Inflammatory macrophage treated with lipopolysaccharide for 4 hours (primary cell): ENCODE measurements around the gene ADCY1.

Experiments
- DNase-seq: peaks from one replicate; pipeline ENCODE4 v3.0.0-alpha.2; 2020

ADCY1 gene

DNA sequence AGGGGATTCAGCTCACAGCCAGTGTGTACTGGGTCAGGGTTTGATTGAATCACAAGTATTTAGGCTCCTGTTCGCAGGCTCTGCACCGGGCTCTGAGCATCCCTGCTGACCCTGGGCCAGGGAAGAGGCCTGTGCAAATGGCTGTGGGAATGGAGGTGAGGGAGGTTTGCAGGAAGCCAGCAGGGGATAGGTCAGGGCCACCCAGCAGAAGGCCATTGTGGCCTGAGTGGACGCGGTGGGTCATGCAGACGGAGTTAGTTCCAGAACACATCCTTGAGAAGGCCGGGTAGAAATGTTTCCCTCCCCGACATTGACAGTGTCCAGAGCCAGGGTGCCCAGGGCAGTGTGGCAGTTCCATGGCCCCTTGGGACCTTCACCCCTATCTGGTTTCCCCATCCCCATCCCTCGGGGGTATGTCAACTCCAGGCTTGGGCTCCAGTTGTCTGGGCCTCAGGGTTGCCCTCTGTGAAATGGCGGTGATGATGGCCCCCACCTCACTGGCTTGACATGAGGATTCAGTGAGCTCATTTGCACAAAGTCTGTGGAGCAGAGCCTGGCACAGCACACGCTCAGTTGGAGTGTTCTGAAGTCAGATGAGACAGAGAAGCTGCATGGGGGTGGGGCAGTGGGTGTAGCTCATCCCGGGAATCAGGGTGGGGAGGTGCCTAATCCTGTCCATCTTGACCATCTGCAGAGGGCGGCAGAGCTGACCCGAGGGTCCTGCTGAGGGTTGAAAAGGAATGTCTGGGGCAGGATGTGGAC is 107.6 kb downstream of the ADCY1 start:
- DNase-seq: no peak

DNA sequence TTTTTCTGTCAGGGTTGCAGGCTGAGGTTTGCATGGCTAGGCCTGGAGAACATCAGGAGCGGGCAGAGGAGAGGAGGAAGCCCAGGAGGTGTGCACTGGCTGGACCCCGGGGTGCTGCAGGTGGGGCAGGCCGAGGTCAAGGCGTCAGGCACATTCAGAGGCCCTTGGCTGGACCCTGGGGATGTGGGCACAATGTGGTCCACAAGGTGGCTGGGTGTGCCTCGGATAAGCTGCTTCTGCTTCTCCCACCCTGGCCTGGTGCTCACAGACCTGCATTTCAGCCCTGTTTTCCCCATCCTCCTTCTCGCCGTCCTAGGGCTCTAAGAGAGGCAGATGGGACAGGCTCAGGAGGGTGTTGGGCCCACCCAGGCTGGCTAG is 108.2 kb downstream of the ADCY1 start:
- no peak for DNase-seq

DNA sequence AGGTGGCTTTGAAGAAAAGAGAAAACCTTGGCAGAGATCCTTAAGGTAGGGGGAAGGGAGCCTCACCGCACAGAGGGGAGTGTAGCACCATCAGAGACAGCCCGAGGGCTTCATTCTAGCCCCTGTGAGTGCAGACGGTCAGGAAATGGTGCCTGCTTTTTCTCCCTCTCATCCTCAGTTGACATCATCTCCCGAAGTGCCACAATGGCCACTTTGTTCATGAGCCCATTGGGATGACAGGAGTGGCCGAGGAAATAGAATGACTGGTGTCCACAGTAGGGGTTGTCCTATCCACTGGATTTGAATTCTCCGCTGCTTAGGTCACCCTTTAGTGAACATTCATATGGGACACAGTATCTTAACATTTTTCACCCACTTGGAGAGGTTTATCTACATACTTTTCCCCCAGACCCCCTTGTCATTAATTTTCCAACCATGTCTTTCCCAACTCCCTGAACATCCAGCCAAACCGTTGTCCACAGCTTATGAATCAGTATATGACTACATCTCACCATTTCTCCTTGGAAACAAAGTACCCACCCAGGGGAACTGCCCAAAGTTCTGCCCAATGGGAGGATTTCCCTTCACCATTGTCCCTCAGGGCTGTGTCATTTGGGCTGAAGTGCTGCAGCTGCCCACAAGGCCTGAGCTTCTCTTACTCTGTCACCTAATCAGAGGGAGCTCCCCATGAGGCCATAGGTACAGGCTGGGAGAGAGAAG is 108.8 kb downstream of the ADCY1 start:
- no peak for DNase-seq

DNA sequence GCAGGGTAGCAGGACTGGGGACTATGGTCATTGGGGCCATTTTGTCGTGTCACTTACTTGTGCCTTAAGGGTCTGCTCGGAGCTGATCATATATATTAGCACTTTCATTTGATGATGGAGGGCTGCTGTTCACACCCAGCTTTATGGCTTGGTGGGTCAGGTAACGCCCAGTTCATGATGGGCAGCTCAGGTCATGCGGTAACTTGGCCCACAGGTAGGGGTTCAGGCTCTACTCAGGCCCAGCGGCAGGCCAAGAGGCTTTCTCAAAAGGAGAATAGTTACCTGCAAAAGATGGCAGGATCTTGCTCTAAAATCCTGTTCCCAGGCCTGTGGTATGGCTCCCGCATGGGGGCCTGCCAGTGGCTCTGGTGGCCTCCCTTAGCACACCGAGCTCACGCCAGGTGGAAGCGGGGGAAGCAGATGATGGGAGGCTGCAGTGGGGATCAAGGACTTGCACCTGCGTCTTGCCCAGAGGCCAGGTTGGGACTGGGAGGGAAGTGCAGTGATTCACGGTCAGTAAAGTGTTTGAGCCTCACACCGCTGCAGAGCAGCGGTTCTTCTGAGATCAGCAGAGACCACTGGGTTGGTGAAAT is 109.5 kb downstream of the ADCY1 start:
- DNase-seq: no peak

DNA sequence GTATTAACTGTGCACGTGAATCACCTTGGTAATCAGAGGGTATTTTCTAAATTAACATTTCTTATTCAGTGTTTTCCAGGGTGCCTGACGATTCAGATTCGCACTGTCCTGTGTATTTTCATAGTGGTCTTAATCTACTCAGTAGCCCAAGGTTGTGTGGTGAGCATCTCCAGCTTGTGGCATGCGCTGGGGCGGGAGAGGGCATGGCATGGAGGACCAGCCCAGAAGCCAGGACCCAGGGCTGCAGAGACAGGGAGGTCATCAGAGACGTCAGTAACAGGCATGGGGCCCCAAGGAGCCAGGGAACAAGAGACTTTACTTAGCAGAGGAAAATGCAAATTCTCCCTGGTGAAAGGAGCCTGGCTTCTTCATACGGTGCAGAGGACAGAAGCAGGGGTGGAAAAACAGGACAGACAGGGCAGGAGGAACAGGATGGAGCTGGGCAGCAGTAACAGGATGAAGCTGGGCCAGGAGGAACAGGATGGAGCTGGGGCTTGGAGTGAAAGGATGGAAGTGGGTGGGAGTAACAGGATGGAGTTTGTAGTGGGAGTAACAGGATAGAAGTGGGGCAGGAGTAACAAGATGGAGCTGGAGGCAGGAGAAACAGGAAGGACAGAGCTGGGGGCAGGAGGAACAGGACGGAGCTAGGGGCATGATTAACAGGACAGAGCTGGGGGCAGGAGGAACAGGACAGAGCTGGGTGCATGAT is 110.9 kb downstream of the ADCY1 start:
- DNase-seq: no peak

DNA sequence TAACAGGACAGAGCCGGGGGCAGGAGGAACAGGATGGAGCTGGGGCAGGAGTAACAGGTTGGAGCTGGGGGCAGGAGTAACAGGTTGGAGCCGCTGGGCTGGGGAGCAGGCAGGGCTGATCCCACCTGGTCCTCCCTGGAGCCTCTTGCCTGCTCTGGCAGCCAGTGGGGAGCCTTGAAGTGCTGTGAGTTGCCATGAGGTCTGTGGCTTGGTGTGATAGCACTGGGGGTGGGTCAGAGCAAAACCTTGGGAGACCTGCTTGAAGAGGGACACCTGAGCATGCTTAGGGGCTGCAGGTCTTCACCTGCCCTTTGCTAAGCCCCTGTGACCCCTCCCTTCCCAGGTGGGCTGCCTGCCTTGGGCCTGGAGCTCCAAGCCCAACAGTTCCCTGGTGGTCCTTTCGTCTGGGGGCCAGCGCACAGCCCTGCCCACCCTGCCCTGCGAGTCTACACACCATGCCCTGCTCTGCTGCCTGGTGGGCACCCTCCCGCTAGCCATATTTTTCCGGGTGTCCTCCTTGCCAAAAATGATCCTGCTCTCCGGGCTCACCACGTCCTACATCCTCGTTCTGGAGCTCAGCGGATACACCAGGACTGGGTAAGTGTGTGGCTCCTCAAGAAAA is 111.6 kb downstream of the ADCY1 start:
- DNase-seq: no peak

DNA sequence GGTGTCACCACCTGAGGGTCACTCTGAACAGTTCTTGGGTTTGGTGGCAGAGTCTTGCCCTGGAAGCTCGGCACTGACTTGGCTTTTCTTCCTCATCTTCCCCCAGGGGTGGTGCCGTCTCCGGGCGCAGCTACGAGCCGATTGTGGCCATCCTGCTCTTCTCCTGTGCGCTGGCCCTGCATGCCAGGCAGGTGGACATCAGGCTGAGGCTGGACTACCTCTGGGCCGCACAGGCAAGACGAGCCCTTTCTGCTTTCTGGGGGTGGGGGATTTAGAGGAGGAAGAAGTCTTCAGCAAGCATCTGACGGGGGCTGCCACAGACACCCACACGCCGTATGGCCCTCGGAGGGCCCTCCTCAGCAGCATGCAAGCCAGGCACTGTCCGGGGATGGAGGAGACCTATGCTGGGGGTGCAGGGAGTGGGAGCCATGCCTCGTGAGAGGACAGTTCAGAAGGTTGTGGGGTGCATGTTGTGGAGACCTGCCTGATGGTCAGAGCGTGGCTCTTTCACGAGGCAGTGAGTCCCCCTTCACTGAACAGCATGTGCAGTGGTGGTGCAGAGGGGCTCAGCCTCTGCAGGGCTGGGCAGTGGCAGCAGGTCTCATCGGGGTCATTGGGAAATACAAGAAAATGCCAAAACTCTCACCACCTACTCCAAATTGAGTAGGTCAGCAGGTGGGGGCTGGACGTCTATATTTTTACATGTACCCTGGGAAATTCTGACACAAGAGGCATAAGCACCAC is 112.4 kb downstream of the ADCY1 start:
- DNase-seq: no peak

DNA sequence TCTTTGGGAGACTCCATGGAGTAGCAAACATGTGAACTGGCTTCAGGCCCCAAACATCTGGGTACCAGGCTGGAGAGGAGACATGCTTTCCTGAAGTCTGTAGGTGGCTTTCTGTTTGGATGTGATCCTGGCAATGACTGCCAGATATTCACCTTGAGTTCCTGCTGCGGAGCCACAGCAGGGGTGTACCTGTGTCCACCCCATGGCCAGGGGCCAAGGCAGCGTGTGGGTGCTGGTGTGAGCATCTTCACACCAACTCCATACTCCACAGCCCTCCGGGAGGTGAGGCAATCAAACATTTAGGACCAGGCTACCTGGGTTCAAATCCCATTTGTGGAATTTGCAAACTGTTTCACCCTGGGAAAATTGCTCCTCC is 113.0 kb downstream of the ADCY1 start:
- no peak for DNase-seq

DNA sequence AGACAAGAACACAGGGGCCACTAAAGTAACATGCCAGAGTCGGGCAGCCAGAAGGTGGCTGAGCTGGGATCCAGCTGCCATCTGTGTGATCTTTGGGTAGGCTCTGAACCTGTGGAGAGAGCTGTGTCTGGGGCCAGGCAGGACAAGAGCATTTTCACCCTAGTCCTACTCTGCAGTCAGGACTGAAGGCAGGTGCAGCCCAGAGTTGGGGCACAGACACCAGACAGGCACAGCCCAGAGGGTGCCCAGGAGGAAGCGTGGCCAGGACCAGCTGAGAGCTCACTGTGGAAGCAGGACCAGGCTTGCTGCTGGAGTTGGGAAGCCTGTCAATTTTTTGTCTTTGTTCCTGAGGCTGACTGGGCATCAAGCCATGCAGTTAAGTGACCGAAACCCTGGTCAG is 113.6 kb downstream of the ADCY1 start:
- no peak for DNase-seq

DNA sequence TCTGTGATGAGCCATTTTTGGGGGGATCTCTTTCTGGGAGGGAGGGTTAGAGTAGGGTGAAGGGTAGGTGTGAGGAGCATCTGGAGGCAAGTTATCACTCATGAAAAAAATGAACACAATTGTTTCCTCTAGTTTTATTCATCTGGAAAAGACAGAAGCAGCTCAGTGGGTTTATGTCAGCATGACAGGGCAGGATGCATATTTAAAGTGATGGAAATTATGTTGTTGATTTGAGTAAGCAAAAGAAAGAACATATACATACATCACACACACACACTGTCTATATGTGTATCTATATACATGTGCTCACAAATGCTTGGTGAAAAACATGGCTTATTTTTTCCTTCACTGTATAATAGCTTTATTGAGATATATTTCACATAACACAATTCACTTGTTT is 114.2 kb downstream of the ADCY1 start:
- DNase-seq: no peak

DNA sequence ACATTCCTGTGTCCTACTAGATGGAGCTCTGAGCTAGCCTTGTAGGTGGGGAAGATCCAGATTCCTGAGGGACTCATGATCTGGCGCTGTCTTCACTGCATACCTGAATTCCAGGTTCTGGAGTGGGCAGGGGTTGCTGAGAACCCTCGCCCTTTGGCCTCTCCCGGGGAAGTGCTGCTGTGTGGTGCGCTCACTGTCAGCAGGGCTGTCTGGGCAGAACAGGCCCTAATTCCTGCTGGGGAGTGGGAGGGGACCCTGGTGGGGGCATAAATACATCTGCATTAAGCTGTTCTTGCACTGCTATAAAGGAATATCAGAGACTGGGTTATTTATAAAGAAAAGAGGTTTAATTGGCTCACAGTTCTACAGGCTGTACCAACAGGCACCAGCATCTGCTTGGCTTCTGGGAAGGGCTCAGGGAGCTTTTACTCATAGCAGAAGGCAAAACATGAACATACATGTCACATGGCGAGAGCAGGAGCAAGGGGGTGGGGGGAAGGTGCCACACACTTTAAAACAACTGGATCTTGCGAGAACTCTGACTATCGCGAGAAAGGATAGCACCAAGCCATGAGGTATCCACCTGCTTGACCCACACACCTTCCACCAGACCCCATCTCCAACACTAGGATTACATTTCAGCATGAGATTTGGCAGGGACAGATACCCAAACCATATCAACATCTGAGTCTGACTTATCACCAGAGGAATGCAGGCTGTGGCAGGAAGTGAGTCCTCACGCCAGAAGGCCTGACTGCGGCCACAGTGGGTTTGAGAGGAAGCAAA is 115.0 kb downstream of the ADCY1 start:
- DNase-seq: no peak

DNA sequence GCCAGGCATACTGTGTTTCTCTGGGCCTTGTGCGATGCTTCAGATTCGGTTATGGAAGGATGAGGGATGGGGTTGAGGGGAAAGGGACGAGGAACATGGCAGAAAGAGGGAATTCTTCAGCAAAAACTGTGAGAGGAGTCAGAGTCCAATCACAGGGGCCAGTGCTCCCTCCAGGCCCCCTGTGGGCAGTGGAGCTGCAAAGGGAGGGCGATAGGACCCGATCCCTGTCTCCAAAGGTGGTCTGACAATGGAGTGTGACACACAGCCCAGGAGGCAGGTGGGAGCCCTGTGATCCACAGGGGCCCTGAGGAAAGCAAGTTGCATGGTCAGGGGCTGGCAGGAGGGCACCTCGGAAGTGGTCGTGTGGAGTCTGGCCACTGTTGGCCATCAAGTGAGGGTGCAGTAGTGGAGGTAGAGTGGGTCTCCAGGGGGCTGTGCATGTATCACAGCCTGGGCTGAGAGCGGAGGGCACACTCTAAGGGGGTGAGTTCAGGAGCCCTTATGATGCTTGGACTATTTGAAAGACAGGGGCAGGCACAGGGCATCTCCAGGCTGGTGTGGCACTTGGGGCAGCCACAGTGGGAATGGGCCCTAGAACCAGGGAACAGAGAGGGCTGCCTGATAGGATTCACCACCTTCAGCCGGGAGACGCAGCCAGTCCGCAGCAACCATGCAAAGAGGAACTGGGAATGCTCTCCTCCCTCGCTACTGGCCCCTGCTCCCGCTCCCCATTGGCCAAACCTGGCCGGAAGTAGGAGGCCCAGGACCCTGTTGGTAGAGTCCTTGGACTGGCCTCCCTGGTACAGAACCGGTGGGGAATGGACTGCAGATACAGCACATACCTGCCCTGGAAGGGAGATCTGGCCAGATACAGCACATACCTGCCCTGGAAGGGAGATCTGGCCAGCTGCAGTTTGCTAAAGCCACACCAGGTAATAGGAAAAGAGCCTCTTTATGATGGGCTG is 115.9 kb downstream of the ADCY1 start:
- DNase-seq: no peak

DNA sequence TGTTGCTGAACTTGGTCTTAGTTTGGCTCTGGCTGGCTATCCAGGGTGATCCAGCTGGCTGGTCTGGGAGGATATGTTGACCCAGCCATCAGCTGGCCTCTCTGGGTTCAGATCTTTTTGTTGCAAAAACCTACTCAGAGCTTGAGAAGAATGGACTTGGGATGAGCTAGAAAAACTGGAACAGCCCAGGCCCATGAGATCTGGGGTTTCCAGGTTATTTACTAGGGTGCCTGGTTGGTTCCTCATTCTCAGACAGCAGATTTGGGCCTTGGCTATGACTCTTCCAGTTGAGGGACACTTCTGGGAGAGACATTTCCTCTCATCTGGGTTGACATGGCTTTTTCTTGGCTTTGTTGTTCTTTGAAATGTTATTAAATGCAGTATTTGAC is 116.6 kb downstream of the ADCY1 start:
- no peak for DNase-seq

DNA sequence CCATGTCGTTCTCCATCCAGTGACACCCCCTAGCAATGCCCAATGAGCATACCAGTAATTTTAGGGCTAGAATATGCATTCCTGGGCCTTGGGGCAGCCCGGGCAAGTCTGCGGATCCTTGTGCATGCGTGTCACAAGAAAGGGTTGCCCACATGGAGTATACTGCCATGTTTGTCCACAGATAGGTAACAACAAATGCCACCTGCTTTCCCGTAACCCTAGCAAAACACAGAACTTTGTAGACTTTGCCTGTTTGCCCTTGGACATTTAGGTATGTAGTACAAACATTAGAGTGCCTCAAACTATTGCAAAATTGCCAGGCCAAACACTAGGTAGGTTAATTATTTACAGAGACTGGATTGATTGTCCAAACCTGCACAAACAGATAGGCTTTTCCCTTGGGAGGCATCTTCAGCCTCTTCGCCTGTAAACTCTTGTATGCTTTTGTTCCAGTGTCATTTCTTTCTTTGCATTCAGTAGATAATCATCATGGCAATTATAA is 117.0 kb downstream of the ADCY1 start:
- no peak for DNase-seq

DNA sequence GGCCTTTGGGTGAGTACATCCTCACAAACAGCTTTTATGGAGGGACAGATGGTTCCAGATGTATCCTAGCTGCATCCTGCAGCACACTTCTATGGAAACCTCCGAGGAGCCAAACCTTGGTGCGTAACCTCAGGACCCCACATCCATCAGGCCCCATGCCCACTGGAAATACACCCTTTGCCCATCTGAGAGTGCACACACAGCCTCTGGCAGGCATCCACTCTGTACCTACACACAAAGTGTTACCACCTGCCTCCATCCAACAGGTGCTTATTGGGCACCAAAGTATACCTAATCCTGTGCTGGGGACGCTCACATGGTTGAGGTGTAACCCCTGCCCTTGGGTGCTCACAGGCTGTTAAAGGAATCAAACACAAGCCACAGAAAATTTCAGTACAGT is 117.9 kb downstream of the ADCY1 start:
- no peak for DNase-seq

DNA sequence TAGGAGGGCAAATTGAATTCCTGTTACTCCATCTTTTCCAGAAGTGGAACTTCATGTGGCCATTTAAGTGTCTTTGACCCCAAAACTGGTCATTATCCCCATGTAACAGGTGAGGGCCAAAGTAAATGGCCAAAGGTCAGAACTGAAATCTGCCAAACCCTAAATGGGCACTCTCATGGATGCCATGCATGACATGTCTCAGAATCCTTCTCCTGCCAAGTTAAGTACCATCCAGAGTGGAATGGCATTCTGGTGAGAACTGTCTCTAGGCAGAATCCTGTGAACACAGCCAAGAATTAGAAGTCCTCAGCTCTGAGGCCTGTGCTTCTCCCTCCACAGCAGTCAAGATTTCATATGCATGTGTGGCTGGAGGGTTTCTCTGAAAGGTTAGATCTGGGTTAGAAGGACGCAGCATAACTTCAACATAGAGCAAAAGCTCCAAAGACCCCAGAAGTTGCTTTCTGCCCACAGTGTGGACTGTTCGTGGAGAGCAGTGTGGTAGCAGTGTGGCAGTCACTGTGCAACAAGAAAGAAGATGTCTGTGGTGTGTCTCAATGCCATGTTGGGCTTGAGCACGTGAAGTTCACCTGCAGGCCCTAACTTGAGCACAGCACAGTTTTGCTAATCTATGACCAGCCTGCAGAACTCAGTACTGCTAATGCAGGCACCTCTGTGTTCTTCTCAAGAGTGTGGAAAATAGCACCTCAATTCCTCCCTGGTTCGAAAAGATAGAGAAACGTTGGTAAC is 121.3 kb downstream of the ADCY1 start:
- no peak for DNase-seq

DNA sequence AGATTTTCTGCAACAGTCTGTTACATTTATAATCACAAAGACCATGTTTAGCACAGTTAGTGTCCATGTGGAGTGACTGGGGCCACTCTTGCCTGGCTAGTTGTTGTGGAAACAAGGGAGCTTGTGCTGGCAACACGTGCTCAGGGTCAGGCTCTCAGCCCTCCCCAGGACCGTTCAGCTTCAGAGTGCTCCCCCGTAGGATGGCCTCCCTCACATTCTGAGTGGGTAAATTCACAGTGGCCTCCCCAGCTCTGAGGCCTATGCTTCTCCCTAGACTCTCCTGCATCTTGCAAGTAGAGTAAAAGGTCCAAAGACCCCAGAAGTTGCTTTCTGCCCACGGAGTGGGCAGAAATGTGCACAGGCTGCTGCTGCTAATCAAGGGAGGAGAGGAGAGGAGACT is 122.3 kb downstream of the ADCY1 start:
- DNase-seq: no peak

DNA sequence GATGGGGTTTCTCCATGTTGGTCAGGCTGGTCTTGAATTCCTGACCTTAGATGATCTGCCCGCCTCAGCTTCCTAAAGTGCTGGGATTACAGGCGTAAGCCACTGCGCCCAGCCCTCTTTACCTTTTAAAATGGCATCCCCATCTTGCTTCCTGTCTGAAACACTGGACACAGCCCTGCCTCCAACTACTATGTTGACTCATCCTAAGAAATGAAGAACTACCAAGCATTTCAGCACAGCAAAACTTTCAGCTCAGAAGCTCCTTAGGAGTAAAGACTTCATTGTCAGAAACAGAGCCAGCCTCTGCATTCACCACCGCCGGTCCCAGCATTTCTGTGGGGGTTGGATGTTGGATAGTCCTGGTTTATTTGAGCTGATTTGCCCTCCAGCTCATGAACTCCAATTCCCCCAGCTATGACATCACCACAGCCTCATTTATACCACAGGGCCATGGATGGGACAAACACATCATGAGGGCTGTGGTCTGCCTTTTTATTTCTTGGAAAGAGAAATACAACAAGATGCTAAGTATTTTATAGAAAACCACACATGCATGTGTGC is 123.5 kb downstream of the ADCY1 start:
- DNase-seq: no peak
